GM23338 (cell line): ENCODE measurements around the gene DSCAML1. TPM values are rescaled to one million over a fixed set of nuclear protein-coding genes. Genes with fewer than 3 reads are reported as not detected.

Source experiments
- ATAC-seq: fragments of 200-7000 bp; cut with Tn5 transposase; 3 replicates; pipeline ENCODE4 v1.9.1; 2020
- DNase-seq: peaks from one replicate; pipeline ENCODE4 v3.0.0-alpha.2; 2015; ENCODE audit warnings: low spot score
- H2AFZ ChIP-seq: fragments of 200-600 bp; sonication (generic); 2 replicates; pipeline ENCODE4 v1.8.0; 2016; ENCODE audit warnings: antibody characterized with exemption, mild to moderate bottlenecking, moderate library complexity
- H3F3A ChIP-seq: fragments of 200-600 bp; sonication (generic); replicated peaks from 2 replicates; pipeline ENCODE4 v1.8.0; 2017; ENCODE audit warnings: antibody characterized with exemption, mixed run types, low read depth
- H3K27ac ChIP-seq: fragments of 200-600 bp; sonication (generic); 2 replicates; pipeline ENCODE4 v1.6.1; 2016; ENCODE audit warnings: low read depth
- H3K27me3 ChIP-seq: fragments of 200-600 bp; sonication (generic); 2 replicates; pipeline ENCODE4 v1.8.0; 2016; ENCODE audit warnings: mild to moderate bottlenecking, mixed run types, moderate library complexity; ENCODE audit not compliant: insufficient read depth
- H3K36me3 ChIP-seq: fragments of 200-600 bp; sonication (generic); 2 replicates; pipeline ENCODE4 v1.8.0; 2016; ENCODE audit warnings: mild to moderate bottlenecking; ENCODE audit not compliant: insufficient read depth
- H3K4me1 ChIP-seq: fragments of 200-600 bp; sonication (generic); 2 replicates; pipeline ENCODE4 v1.8.0; 2016; ENCODE audit warnings: mild to moderate bottlenecking, moderate library complexity; ENCODE audit not compliant: insufficient read depth
- H3K4me2 ChIP-seq: fragments of 200-600 bp; sonication (generic); 2 replicates; pipeline ENCODE4 v1.7.1; 2017; ENCODE audit warnings: mixed run types
- H3K4me3 ChIP-seq: fragments of 200-600 bp; sonication (generic); 2 replicates; pipeline ENCODE4 v1.6.1; 2016; ENCODE audit warnings: mixed run types
- H3K79me2 ChIP-seq: fragments of 200-600 bp; sonication (generic); replicated peaks from 2 replicates; pipeline ENCODE4 v1.8.0; 2017; ENCODE audit warnings: mild to moderate bottlenecking; ENCODE audit not compliant: insufficient read depth
- H3K9me2 ChIP-seq: fragments of 200-600 bp; sonication (generic); 2 replicates; pipeline ENCODE4 v1.8.0; 2017; ENCODE audit not compliant: insufficient read depth
- H4K20me1 ChIP-seq: fragments of 200-600 bp; sonication (generic); replicated peaks from 2 replicates; pipeline ENCODE4 v1.8.0; 2017; ENCODE audit warnings: mild to moderate bottlenecking; ENCODE audit not compliant: insufficient read depth
- H3K27ac Mint-ChIP-seq: 2 replicates; pipeline ENCODE4 v1.8.0; 2020; ENCODE audit warnings: inconsistent platforms, mild to moderate bottlenecking, moderate library complexity, mixed read lengths
- H3K27me3 Mint-ChIP-seq: 3 replicates; pipeline ENCODE4 v1.8.0; 2022; ENCODE audit warnings: low read depth, mild to moderate bottlenecking, moderate library complexity, mixed read lengths, inconsistent platforms; ENCODE audit not compliant: insufficient read depth, poor library complexity
- H3K36me3 Mint-ChIP-seq: 3 replicates; pipeline ENCODE4 v1.8.0; 2021; ENCODE audit warnings: low read depth, mild to moderate bottlenecking, inconsistent platforms, moderate library complexity, mixed read lengths
- H3K4me1 Mint-ChIP-seq: 3 replicates; pipeline ENCODE4 v1.8.0; 2020; ENCODE audit warnings: mild to moderate bottlenecking, inconsistent platforms, mixed read lengths
- H3K4me3 Mint-ChIP-seq: 3 replicates; pipeline ENCODE4 v1.8.0; 2021; ENCODE audit warnings: moderate library complexity, mild to moderate bottlenecking, inconsistent platforms, mixed read lengths
- H3K9me3 Mint-ChIP-seq: 3 replicates; pipeline ENCODE4 v1.8.0; 2020; ENCODE audit warnings: moderate library complexity, mild to moderate bottlenecking, inconsistent platforms, mixed read lengths
- EZH2 ChIP-seq: fragments of 200-600 bp; sonication (generic); IDR thresholded peaks from one replicate; pipeline ENCODE4 v1.8.0; 2017; ENCODE audit warnings: antibody characterized with exemption, mild to moderate bottlenecking, low read depth; ENCODE audit not compliant: unreplicated experiment
- long read RNA-seq: library from polyadenylated mRNA; unstranded; transcript quantifications from one replicate; pipeline ENCODE4 v2.0.0, GENCODE V29; 2020; ENCODE audit not compliant: unreplicated experiment
- polyA plus RNA-seq: library from polyadenylated mRNA; unstranded; fragments of >200 nt; fragmentation: Nextera tagmentation; extraction: Ambion mirVana; gene quantifications from 2 replicates; pipeline ENCODE4 v1.2.1, GENCODE V29; 2016
- total RNA-seq: library from RNA; depleted of rRNA; stranded (reverse); fragments of >200 nt; shearing (Covaris generic); gene quantifications from 2 replicates; pipeline ENCODE4 v1.2.3, GENCODE V29; 2014; rRNA removed
- TF ChIP-seq, protein P1 (sequence below): fragments of 250-450 bp; sonication (Bioruptor Pico); IDR thresholded peaks from 2 replicates; pipeline ENCODE4 v1.5.0; 2020; ENCODE audit warnings: mild to moderate bottlenecking, moderate library complexity

Gene DSCAML1, protein sequence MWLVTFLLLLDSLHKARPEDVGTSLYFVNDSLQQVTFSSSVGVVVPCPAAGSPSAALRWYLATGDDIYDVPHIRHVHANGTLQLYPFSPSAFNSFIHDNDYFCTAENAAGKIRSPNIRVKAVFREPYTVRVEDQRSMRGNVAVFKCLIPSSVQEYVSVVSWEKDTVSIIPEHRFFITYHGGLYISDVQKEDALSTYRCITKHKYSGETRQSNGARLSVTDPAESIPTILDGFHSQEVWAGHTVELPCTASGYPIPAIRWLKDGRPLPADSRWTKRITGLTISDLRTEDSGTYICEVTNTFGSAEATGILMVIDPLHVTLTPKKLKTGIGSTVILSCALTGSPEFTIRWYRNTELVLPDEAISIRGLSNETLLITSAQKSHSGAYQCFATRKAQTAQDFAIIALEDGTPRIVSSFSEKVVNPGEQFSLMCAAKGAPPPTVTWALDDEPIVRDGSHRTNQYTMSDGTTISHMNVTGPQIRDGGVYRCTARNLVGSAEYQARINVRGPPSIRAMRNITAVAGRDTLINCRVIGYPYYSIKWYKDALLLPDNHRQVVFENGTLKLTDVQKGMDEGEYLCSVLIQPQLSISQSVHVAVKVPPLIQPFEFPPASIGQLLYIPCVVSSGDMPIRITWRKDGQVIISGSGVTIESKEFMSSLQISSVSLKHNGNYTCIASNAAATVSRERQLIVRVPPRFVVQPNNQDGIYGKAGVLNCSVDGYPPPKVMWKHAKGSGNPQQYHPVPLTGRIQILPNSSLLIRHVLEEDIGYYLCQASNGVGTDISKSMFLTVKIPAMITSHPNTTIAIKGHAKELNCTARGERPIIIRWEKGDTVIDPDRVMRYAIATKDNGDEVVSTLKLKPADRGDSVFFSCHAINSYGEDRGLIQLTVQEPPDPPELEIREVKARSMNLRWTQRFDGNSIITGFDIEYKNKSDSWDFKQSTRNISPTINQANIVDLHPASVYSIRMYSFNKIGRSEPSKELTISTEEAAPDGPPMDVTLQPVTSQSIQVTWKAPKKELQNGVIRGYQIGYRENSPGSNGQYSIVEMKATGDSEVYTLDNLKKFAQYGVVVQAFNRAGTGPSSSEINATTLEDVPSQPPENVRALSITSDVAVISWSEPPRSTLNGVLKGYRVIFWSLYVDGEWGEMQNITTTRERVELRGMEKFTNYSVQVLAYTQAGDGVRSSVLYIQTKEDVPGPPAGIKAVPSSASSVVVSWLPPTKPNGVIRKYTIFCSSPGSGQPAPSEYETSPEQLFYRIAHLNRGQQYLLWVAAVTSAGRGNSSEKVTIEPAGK (N-terminal part only)
- total RNA-seq (0.17 and 0.19 TPM in 2 replicates), polyA plus RNA-seq (0.28 TPM in 1 of 2 replicates, not detected in the other)
- long read RNA-seq, result 0 reads

DNA sequence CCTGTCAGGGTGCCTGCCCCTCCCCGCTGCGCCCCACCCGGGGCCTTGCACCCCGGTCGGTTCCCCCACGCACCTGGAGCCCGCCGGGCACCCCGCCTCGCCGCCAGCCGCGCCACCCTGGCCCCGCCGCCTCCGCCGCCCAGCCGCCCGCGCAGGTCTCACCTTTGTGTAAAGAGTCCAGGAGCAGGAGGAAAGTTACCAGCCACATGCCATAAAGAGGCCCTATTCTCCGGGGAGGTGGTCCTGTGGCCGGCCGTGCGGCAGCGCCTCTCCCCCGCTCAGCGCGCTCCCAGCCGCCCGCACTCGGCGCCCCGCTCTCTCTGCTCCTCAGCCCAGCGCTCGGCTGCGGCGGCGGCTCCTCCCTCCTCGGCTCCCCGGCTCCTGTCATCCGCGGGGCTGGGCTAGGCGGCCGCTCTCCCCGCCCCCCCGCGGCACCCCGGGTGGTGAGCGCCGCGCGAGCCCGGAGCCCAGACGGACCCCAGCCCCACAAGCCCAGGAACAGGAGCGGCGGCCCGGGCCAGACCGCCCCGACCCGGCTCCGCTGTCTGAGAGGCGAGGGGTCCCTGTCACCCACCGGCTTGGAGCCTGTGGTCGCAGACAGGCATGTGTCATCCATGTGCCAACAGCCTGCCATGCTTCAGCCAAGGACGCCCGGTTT, at the start of gene DSCAML1:
TSS of gene DSCAML1 (minus strand) at position 345 of the 658 bp plus-strand sequence. CDS start at position 208, 137 bp downstream.
- Mint-ChIP-seq H3K36me3 (no peaks in the 10 kb centered on the region), H3K27ac (no peak within 1 kb of the TSS), H3K9me3 (no peaks in the 10 kb centered on the region), H3K4me1 (peaks cover 26% of the 10 kb centered on the region), H3K4me3 (peak within 1 kb of the TSS; percentile 79), H3K27me3 (peaks cover 62% of the 10 kb centered on the region)
- H3K36me3 ChIP-seq, result no peaks in the 10 kb centered on the region
- peak within 1 kb of the TSS; percentile 92 for H2AFZ ChIP-seq
- H4K20me1 ChIP-seq, result no peaks in the 10 kb centered on the region
- peak; percentile 81 for TF ChIP-seq EZH2
- TF ChIP-seq, protein P1, sequence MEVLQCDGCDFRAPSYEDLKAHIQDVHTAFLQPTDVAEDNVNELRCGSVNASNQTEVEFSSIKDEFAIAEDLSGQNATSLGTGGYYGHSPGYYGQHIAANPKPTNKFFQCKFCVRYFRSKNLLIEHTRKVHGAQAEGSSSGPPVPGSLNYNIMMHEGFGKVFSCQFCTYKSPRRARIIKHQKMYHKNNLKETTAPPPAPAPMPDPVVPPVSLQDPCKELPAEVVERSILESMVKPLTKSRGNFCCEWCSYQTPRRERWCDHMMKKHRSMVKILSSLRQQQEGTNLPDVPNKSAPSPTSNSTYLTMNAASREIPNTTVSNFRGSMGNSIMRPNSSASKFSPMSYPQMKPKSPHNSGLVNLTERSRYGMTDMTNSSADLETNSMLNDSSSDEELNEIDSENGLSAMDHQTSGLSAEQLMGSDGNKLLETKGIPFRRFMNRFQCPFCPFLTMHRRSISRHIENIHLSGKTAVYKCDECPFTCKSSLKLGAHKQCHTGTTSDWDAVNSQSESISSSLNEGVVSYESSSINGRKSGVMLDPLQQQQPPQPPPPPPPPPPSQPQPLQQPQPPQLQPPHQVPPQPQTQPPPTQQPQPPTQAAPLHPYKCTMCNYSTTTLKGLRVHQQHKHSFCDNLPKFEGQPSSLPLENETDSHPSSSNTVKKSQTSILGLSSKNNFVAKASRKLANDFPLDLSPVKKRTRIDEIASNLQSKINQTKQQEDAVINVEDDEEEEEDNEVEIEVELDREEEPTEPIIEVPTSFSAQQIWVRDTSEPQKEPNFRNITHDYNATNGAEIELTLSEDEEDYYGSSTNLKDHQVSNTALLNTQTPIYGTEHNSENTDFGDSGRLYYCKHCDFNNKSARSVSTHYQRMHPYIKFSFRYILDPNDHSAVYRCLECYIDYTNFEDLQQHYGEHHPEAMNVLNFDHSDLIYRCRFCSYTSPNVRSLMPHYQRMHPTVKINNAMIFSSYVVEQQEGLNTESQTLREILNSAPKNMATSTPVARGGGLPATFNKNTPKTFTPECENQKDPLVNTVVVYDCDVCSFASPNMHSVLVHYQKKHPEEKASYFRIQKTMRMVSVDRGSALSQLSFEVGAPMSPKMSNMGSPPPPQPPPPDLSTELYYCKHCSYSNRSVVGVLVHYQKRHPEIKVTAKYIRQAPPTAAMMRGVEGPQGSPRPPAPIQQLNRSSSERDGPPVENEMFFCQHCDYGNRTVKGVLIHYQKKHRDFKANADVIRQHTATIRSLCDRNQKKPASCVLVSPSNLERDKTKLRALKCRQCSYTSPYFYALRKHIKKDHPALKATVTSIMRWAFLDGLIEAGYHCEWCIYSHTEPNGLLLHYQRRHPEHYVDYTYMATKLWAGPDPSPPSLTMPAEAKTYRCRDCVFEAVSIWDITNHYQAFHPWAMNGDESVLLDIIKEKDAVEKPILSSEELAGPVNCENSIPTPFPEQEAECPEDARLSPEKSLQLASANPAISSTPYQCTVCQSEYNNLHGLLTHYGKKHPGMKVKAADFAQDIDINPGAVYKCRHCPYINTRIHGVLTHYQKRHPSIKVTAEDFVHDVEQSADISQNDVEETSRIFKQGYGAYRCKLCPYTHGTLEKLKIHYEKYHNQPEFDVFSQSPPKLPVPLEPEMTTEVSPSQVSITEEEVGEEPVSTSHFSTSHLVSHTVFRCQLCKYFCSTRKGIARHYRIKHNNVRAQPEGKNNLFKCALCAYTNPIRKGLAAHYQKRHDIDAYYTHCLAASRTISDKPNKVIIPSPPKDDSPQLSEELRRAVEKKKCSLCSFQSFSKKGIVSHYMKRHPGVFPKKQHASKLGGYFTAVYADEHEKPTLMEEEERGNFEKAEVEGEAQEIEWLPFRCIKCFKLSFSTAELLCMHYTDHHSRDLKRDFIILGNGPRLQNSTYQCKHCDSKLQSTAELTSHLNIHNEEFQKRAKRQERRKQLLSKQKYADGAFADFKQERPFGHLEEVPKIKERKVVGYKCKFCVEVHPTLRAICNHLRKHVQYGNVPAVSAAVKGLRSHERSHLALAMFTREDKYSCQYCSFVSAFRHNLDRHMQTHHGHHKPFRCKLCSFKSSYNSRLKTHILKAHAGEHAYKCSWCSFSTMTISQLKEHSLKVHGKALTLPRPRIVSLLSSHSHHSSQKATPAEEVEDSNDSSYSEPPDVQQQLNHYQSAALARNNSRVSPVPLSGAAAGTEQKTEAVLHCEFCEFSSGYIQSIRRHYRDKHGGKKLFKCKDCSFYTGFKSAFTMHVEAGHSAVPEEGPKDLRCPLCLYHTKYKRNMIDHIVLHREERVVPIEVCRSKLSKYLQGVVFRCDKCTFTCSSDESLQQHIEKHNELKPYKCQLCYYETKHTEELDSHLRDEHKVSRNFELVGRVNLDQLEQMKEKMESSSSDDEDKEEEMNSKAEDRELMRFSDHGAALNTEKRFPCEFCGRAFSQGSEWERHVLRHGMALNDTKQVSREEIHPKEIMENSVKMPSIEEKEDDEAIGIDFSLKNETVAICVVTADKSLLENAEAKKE, result no peak
- peak within 1 kb of the TSS; percentile 71 for H3K4me3 ChIP-seq
- H3K4me1 ChIP-seq, result peaks cover 10% of the 10 kb centered on the region; the same call in 1 of the 2 replicates
- H3K9me2 ChIP-seq, result no peaks in the 10 kb centered on the region
- H3K79me2 ChIP-seq, result no peaks in the 10 kb centered on the region
- peak within 1 kb of the TSS; percentile 94 for H3K4me2 ChIP-seq
- ATAC-seq, result peak; percentile 78
- no peaks in the 10 kb centered on the region for H3F3A ChIP-seq
- DNase-seq, result peak; percentile 70
- no peak within 1 kb of the TSS for H3K27ac ChIP-seq
- H3K27me3 ChIP-seq, result peaks cover 71% of the 10 kb centered on the region
